H1 (cell line): ENCODE measurements around the gene KCNN4. TPM values are rescaled to one million over a fixed set of nuclear protein-coding genes. Genes with fewer than 3 reads are reported as not detected.

Experiments used
- ASH2L ChIP-seq: fragments of 200-600, 300-600 bp; sonication (generic); IDR thresholded peaks from one replicate; pipeline ENCODE4 v1.7.1; 2017; ENCODE audit warnings: low read length
- BACH1 ChIP-seq: IDR thresholded peaks from 2 replicates; pipeline ENCODE4 v1.6.1; 2012; ENCODE audit warnings: low read length, improper control_type of control experiment
- EGR1 ChIP-seq: IDR thresholded peaks from 2 replicates; pipeline ENCODE4 v1.6.1; 2011; ENCODE audit warnings: low read depth, low read length, borderline replicate concordance
- EP300 ChIP-seq, 2 experiments: IDR thresholded peaks; 1 replicate in 1 of 2; 2 replicates in 1 of 2; pipeline ENCODE4 v1.6.1; 2011 to 2012; ENCODE audit warnings: low read depth in 2 of 2, low read length in 2 of 2, mild to moderate bottlenecking in 2 of 2, borderline replicate concordance in 1 of 2, inconsistent platforms in 1 of 2, moderate library complexity in 1 of 2
- EZH2 ChIP-seq: fragments of 200-600 bp; sonication (generic); IDR thresholded peaks from 2 replicates; pipeline ENCODE4 v1.7.1; 2012; ENCODE audit warnings: low read depth, mild to moderate bottlenecking, moderate library complexity, low read length, inconsistent platforms; ENCODE audit not compliant: severe bottlenecking
- JUN ChIP-seq: IDR thresholded peaks from 2 replicates; pipeline ENCODE4 v1.6.1; 2011; ENCODE audit warnings: low read depth, mild to moderate bottlenecking, improper control_type of control experiment, low read length
- JUND ChIP-seq: IDR thresholded peaks from 2 replicates; pipeline ENCODE4 v1.6.1; 2011; ENCODE audit warnings: mild to moderate bottlenecking, improper control_type of control experiment, low read length
- KDM4A ChIP-seq: IDR thresholded peaks from one replicate; pipeline ENCODE4 v1.7.1; 2012; ENCODE audit warnings: low read depth, mild to moderate bottlenecking, moderate library complexity, low read length, inconsistent platforms; ENCODE audit not compliant: severe bottlenecking
- POLR2A ChIP-seq, 2 experiments: IDR thresholded peaks; 1 replicate in 1 of 2; 2 replicates in 1 of 2; pipeline ENCODE4 v1.6.1; 2011; ENCODE audit warnings: low read depth in 2 of 2, low read length in 2 of 2, mild to moderate bottlenecking in 2 of 2; ENCODE audit errors: control extremely low read depth in 1 of 2
- POLR2AphosphoS5 ChIP-seq: IDR thresholded peaks from 2 replicates; pipeline ENCODE4 v1.6.1; 2011; ENCODE audit warnings: low read depth, low read length
- RBBP5 ChIP-seq: IDR thresholded peaks from 2 replicates; pipeline ENCODE4 v1.7.1; 2012; ENCODE audit warnings: low read depth, mild to moderate bottlenecking, inconsistent platforms, low read length, moderate library complexity, borderline replicate concordance
- RFX5 ChIP-seq: IDR thresholded peaks from 2 replicates; pipeline ENCODE4 v1.6.1; 2011; ENCODE audit warnings: low read depth, low read length, improper control_type of control experiment, borderline replicate concordance
- RXRA ChIP-seq: IDR thresholded peaks from 2 replicates; pipeline ENCODE4 v1.6.1; 2011; ENCODE audit warnings: low read depth, mild to moderate bottlenecking, low read length, moderate library complexity; ENCODE audit not compliant: insufficient read depth
- SP1 ChIP-seq: IDR thresholded peaks from 2 replicates; pipeline ENCODE4 v1.6.1; 2011; ENCODE audit warnings: low read depth, low read length
- SP2 ChIP-seq: IDR thresholded peaks from 2 replicates; pipeline ENCODE4 v1.6.1; 2012; ENCODE audit warnings: mild to moderate bottlenecking, low read length, inconsistent platforms
- SRF ChIP-seq: IDR thresholded peaks from 2 replicates; pipeline ENCODE4 v1.6.1; 2011; ENCODE audit warnings: mild to moderate bottlenecking, low read depth, low read length, moderate library complexity
- TBP ChIP-seq: IDR thresholded peaks from 2 replicates; pipeline ENCODE4 v1.6.1; 2011; ENCODE audit warnings: low read depth, low read length, improper control_type of control experiment
- TCF12 ChIP-seq: IDR thresholded peaks from 2 replicates; pipeline ENCODE4 v1.6.1; 2011; ENCODE audit warnings: low read depth, mild to moderate bottlenecking, low read length
- TEAD4 ChIP-seq: IDR thresholded peaks from 2 replicates; pipeline ENCODE4 v1.6.1; 2012; ENCODE audit warnings: low read depth, low read length, inconsistent platforms, mixed read lengths
- polyA plus RNA-seq, 7 experiments: library from polyadenylated mRNA; depleted of rRNA in 3 of 7; stranded (reverse) in 5 of 7; unstranded in 2 of 7; fragments of >200 nt in 5 of 7; fragments of 200-250 nt in 2 of 7; gene quantifications; 1 replicate in 5 of 7; 2 replicates in 1 of 7; 4 replicates in 1 of 7; pipeline versions ENCODE4 v1.2.1 to v1.2.3, GENCODE V29; 2011 to 2013; ENCODE audit warnings: missing spikeins in 2 of 7, mixed read lengths in 2 of 7
- total RNA-seq: library from RNA; stranded (reverse); fragmentation: NEBNext Ultra II Directional; extraction: Animal tissue kit (Norgen Biotek cat#: 25700); gene quantifications from 2 replicates; pipeline ENCODE4 v1.2.1, GENCODE V29; 2021
- TF ChIP-seq, protein P1 (sequence below): IDR thresholded peaks from 2 replicates; pipeline ENCODE4 v1.6.1; 2011; ENCODE audit warnings: low read depth, mild to moderate bottlenecking, low read length; ENCODE audit not compliant: insufficient read depth
- TF ChIP-seq, protein P2 (sequence below), 3 experiments: IDR thresholded peaks; 1 replicate in 2 of 3; 2 replicates in 1 of 3; pipeline versions ENCODE4 v1.5.1 to v1.6.1; 2011; ENCODE audit warnings: low read length in 3 of 3, mild to moderate bottlenecking in 3 of 3, inconsistent platforms in 2 of 3, low read depth in 1 of 3, moderate library complexity in 1 of 3; ENCODE audit not compliant: insufficient read depth in 1 of 3; ENCODE audit errors: control extremely low read depth in 1 of 3

Gene KCNN4
- total and polyA plus RNA-seq, 2 of the 8 experiments (the other 6 are each of a cell fraction or from before 2014, with no cell fraction given), result 0.78 to 1.5 TPM

DNA sequence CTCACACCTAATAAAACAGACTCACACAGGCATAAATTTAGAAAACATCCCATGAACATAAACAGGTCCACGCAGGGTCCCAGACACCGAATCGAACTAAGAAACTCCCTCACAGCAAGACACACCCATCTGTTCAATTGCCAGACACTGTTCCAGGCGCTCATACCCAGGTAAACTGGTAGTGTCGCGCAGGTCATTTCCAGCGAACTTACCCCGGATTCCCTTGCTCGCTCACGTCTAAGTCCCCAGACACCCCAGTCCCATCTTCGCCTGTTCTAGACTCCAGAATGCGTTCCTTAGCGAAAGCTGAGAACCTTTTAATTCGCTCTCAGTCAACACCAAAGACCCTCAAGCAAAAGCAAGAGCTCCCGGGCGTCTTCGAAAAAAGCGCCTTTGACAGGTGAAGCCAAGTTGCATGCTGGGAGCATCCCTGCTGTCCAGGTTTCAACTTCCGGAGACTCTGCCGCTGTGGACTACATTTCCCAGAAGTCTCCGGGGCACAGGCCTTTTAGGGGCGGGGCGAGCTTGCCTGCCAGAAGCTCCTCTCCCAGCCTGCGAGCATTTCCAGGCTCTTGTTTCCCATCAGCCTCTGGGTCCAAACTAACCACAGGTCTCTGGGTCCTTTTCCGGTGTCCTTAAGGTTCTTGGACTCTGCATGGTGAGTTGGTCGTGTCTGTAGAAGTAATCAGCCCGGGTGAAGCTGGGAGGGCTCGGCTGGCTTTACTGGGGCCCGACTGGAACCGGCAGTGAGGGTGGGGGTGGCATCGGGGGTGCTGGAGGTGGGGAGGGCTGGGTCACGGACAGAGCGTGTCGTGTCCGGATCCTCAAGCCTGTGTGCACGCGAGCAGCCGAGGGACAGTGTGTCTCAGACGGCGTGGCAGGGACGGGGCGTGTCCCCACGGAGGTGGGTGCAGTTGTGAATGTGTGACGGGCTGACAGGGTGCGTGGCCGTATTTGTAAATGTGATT, 46.3 kb upstream of the KCNN4 start, which contains the start of gene ZNF283 (continued):
- no peak for TF ChIP-seq RXRA
- no peak for TF ChIP-seq EP300 (IDR thresholded peaks at IDR 0.05; ENCODE audit: borderline replicate concordance in 1 of 2, low read depth in 2 of 2, low read length in 2 of 2)
- TF ChIP-seq BACH1, result no peak
- peak; percentile 56 for TF ChIP-seq KDM4A
- TF ChIP-seq RBBP5, result no peak
- TF ChIP-seq TBP, result peak; percentile 45; the same call in 1 of the 2 replicates
- TF ChIP-seq, protein P1, sequence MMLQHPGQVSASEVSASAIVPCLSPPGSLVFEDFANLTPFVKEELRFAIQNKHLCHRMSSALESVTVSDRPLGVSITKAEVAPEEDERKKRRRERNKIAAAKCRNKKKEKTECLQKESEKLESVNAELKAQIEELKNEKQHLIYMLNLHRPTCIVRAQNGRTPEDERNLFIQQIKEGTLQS, result no peak
- TF ChIP-seq POLR2A (IDR thresholded peaks at IDR 0.05; ENCODE audit: control extremely low read depth in 1 of 2, low read depth in 2 of 2, low read length in 2 of 2), result peak in 1 of 2 experiments; percentile 52; a peak in 1 of 3 replicates
- TF ChIP-seq POLR2AphosphoS5, result peak; percentile 22; the same call in 1 of the 2 replicates
- TF ChIP-seq SP1, result peak; percentile 68; the same call in 1 of the 2 replicates
- no peak for TF ChIP-seq SP2
- TF ChIP-seq JUND, result no peak
- TF ChIP-seq RFX5, result no peak
- TF ChIP-seq EZH2, result no peak
- no peak for TF ChIP-seq JUN
- TF ChIP-seq SRF, result 0 out of 2 replicates have a peak, but pooled peaks have one; percentile 11
- no peak for TF ChIP-seq TEAD4
- no peak for TF ChIP-seq EGR1
- TF ChIP-seq TCF12, result 0 out of 2 replicates have a peak, but pooled peaks have one; percentile 8
- TF ChIP-seq, protein P2, sequence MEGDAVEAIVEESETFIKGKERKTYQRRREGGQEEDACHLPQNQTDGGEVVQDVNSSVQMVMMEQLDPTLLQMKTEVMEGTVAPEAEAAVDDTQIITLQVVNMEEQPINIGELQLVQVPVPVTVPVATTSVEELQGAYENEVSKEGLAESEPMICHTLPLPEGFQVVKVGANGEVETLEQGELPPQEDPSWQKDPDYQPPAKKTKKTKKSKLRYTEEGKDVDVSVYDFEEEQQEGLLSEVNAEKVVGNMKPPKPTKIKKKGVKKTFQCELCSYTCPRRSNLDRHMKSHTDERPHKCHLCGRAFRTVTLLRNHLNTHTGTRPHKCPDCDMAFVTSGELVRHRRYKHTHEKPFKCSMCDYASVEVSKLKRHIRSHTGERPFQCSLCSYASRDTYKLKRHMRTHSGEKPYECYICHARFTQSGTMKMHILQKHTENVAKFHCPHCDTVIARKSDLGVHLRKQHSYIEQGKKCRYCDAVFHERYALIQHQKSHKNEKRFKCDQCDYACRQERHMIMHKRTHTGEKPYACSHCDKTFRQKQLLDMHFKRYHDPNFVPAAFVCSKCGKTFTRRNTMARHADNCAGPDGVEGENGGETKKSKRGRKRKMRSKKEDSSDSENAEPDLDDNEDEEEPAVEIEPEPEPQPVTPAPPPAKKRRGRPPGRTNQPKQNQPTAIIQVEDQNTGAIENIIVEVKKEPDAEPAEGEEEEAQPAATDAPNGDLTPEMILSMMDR (IDR thresholded peaks at IDR 0.05; ENCODE audit: control extremely low read depth in 1 of 3, insufficient read depth in 1 of 3, low read depth in 1 of 3, low read length in 3 of 3), result no peak
- TF ChIP-seq ASH2L, result no peak
